ENCODE data around the gene PDE3A.
A peak's percentile ranks its signal among the peaks of the same experiment; 100 is the strongest.

The PDE3A gene

GRCh38 chr12:20350026-20350425 is 18.3 kb upstream of the PDE3A start:
- TF ChIP-seq CTCF (IDR thresholded peaks at IDR 0.05; ENCODE audit: low read depth, low read length), result no peak
- peak; percentile 46 to 56 for DNase-seq (ENCODE audit: low read depth in 2 of 2)
- H3K4me3 ChIP-seq (replicated peaks in 1 of 2; ENCODE audit: low read depth in 2 of 2, low read length in 2 of 2), result no peak overlapping the region

- TF ChIP-seq CTCF (IDR thresholded peaks at IDR 0.05; ENCODE audit: low read depth, low read length), result no peak
- peak; percentile 80 to 95 for DNase-seq (ENCODE audit: low read depth in 2 of 2)
- no peak overlapping the region for H3K4me3 ChIP-seq (replicated peaks in 1 of 2; ENCODE audit: low read depth in 2 of 2, low read length in 2 of 2)
Measured at GRCh38 chr12:20350495-20350894, 17.8 kb upstream of the PDE3A start.

- no peak for DNase-seq (ENCODE audit: low read depth in 2 of 2)
- no peak for TF ChIP-seq CTCF (IDR thresholded peaks at IDR 0.05; ENCODE audit: low read depth, low read length)
- no peak overlapping the region for H3K4me3 ChIP-seq (replicated peaks in 1 of 2; ENCODE audit: low read depth in 2 of 2, low read length in 2 of 2)
Measured at GRCh38 chr12:20351406-20351805, 16.9 kb upstream of the PDE3A start.

GRCh38 chr12:20356048-20356447 is 12.3 kb upstream of the PDE3A start:
- no peak for DNase-seq (ENCODE audit: low read depth in 2 of 2)
- H3K4me3 ChIP-seq (replicated peaks in 1 of 2; ENCODE audit: low read depth in 2 of 2, low read length in 2 of 2), result no peak overlapping the region
- no peak for TF ChIP-seq CTCF (IDR thresholded peaks at IDR 0.05; ENCODE audit: low read depth, low read length)

GRCh38 chr12:20360407-20360806 is 7.9 kb upstream of the PDE3A start:
- no peak for TF ChIP-seq CTCF (IDR thresholded peaks at IDR 0.05; ENCODE audit: low read depth, low read length)
- no peak overlapping the region for H3K4me3 ChIP-seq (replicated peaks in 1 of 2; ENCODE audit: low read depth in 2 of 2, low read length in 2 of 2)
- no peak for DNase-seq (ENCODE audit: low read depth in 2 of 2)

- DNase-seq (ENCODE audit: low read depth in 2 of 2), result no peak
- no peak overlapping the region for H3K4me3 ChIP-seq (replicated peaks in 1 of 2; ENCODE audit: low read depth in 2 of 2, low read length in 2 of 2)
- no peak for TF ChIP-seq CTCF (IDR thresholded peaks at IDR 0.05; ENCODE audit: low read depth, low read length)
Measured at GRCh38 chr12:20361416-20361815, 6.9 kb upstream of the PDE3A start.

- DNase-seq (ENCODE audit: low read depth in 2 of 2), result no peak
- no peak overlapping the region for H3K4me3 ChIP-seq (replicated peaks in 1 of 2; ENCODE audit: low read depth in 2 of 2, low read length in 2 of 2)
- no peak for TF ChIP-seq CTCF (IDR thresholded peaks at IDR 0.05; ENCODE audit: low read depth, low read length)
Measured at GRCh38 chr12:20364501-20364900, 3.8 kb upstream of the PDE3A start.

Measured in cardiac fibroblast (primary cell).